GM21717 (cell line): ENCODE results near the gene GPR132.
"Not testable (repeated sequence)": the region's sequence is repeated elsewhere in the genome, so short reads cannot be mapped to it uniquely, and the experiment has no call there.

Experiments used
- ATAC-seq: cut with Tn5 transposase; IDR thresholded peaks from one replicate; pipeline ENCODE4 v1.9.1; 2021; ENCODE audit warnings: mild to moderate bottlenecking, moderate library complexity; ENCODE audit not compliant: unreplicated experiment

The GPR132 gene, protein sequence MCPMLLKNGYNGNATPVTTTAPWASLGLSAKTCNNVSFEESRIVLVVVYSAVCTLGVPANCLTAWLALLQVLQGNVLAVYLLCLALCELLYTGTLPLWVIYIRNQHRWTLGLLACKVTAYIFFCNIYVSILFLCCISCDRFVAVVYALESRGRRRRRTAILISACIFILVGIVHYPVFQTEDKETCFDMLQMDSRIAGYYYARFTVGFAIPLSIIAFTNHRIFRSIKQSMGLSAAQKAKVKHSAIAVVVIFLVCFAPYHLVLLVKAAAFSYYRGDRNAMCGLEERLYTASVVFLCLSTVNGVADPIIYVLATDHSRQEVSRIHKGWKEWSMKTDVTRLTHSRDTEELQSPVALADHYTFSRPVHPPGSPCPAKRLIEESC

DNA sequence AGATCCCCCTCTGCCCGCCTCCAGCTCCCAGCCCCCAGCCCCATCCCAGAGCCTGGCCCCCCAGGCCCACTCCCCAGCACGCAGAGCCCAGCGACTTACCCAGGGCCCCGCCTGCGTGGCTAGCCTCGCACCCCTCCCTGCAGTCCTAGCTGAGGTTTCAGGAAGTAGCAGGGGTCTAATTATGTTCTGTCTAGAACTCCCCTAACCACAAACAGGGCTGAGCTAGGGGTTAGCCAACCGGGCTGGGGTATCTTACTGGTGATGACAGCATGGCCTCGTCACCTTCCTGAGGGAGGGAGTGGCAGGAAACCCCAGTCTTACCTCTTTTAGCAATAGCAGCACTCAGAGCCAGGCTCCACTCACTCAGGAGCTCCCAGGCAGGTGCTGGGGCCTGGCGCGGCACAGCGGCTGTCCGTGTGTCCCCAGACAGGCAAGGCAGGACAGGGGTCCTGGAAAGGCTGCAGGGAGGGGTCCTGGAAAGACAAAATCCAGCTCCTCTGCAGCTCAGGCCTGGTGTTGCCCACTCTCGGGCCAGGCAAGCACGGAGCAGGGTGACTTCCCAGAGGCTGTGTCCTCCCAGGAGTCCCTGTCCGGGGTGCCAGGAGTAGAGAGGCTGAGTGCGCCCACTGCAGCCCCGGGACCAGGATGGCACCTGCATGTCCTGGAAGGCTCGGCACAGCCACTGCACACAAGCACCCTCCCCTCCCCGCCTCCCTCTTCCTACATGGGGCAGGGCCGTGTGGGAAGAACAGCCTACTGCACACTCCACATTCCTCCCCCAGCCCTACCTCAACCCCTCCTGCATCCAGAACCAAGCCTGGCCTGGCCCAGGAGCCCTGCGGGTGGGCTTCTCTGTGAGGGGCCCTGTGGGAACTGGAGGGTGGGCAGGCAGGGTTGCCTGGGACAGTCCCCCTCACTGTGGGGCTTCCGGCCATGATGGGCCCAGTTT, at the start of gene GPR132:
Gene GPR132 (minus strand): TSS at position 151 of the 949 bp plus-strand sequence. CDS start 10,010 bp downstream, outside the sequence.
- peak; percentile 43 for ATAC-seq

DNA sequence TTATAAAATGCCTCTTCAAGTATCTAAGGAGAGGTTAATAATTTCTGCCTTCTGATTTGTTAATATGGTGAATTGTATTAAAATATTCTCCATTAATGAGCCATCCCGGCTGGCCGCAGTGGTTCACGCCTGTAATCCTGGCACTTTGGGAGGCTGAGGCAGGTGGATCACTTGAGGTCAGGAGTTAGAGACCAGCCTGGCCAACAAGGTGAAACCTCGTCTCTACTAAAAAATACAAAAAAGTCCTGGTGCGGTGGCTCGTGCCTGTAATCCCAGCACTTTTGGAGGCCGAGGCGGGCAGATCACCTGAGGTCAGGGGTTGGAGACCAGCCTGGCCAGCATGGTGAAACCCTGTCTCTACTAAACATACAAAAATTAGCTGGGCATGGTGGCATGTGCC, 44.0 kb upstream of the GPR132 start:
- ATAC-seq = not testable (repeated sequence)

DNA sequence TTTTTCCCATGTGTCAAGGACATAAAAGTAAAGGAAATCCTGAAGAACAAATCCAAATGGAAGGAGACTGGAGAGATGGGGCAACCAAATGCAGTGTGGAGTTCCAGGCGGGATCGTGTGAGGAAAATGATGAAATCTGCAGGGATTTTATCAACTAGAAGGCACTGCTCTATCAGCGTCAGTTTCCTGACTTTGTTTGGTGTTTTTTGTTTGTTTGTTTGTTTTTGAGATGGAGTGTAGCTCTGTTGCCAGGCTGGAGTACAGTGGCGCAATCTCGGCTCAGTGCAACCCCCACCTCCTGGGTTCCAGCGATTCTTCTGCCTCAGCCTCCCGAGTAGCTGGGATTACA, 43.3 kb upstream of the GPR132 start:
- ATAC-seq = no peak

DNA sequence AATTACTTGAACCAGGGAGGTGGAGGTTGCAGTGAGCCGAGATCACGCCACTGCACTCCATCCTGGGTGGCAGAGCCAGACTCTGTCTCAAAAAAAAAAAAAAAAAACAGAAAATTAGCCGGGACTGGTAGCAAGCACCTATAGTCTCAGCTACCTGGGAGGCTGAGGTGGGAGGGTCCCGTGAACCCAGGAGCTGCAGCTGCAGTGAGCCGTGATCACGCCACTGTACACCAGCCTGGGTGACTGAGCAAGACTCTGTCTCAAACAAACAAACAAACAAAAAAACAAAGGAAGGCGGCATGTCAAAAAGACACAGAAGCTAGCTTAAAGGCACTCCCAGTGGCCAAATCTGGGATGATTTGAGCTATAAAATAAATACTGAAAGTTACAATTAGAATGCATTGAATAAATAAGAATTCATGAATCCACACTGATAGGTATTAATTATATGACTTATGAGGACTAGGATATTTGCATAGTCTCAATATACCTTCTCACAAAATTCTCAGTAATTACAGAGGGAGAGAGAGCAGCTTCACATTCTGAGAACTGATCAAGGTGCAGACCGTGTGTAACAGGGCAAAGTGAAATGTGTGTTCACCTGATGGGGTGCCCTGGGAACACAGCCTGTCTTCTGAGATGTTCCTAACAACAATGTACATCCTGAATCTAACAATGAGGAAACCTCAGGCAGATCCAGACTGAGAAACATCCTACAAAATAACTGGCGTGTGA, 42.7 kb upstream of the GPR132 start:
- ATAC-seq = no peak

DNA sequence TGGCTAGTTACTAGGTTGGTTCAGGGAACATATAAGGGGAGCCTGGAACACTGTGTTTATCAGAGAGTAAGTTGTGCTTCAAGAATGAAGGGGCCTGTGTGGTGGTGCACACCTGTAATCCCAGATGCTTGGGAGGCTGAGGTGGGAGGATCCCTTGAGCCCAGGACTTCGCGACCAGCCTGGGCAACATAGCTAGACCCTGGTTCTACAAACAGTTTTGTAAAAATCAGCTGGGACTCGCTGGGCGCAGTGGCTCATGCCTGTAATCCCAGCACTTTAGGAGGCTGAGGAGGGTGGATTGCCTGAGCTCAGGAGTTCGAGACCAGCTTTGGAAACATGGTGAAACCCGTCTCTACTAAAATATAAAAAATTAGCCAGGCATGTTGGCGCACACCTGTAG, 42.1 kb upstream of the GPR132 start:
- ATAC-seq = no peak

DNA sequence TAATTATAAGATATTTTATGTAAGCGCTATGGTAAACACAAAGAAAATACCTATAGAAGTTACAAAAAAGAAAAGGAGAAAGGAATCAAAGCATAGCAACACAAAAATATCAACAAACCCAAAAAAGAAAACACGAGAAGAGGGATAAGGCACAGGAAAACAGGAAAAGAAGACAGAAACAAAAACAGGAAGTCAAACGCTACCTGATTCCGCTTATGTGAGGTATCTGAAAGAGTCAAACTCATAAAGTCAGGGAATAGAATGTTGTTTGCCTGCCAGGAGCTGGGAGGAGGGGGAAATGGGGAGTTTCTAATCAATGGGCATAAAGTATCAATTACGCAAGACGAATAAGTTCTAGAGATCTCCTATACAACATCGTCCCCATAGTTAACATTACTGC, 39.9 kb upstream of the GPR132 start:
- no peak for ATAC-seq

DNA sequence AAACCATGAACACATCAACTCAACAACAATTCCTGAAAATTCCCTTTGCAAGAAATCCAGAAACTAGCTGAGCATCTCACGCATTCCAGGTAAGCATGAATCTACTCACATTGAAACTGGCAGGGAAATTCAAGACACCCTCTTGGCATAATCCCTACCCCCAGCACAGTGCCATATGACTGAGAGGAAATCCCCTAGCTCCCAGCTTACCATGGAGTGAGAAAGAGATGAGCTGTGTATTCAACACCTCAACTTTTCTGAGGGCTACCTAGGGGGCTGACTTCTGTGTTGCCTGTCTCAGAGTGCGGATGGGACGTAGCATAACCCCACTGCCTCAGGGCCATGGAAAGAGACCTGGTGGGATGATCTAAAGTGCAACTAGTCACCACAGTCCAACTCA, 37.7 kb upstream of the GPR132 start:
- no peak for ATAC-seq

DNA sequence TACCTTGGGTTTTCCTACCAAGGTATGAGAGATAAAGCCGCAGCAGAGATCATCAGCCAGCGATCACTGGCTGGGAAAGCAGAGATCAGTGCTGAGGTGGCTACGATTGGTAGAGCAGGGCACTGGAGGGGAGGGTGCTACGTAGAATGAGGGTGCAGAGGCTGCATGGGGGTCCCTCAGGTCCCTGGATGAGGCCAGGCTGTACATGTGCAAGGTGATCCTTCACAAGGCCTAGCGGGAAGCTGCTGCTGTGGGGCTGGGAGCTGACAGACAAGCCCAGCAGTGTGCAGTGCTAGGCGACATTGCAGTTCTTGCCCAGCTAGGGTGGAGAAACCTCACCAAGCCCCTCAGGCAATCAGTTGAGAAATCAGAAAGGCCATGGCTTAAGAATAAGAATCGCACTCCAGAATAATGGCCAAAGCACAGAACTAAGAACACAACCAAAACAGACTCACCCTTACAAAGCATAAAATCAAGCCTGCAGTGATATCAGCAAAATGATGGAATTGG, 37.2 kb upstream of the GPR132 start:
- ATAC-seq = no peak

DNA sequence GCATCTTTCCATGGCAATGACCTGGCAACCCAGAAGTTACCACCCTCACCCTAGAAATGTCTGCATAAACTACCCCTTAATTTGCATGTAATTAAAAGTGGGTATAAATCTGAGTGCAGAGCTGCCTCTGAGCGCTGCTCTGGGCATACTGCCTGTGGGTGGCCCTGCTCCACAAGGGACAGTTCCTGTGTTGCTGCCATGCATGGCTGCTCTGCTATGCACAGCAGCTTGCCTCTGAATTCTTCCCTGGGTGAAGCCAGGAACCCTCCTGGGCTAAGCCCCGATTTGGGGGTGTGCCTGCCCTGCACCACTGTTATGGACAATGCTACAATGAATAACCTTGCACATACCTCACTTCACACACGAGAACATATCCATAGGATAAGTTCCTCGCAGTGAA, 35.7 kb upstream of the GPR132 start:
- ATAC-seq = no peak

DNA sequence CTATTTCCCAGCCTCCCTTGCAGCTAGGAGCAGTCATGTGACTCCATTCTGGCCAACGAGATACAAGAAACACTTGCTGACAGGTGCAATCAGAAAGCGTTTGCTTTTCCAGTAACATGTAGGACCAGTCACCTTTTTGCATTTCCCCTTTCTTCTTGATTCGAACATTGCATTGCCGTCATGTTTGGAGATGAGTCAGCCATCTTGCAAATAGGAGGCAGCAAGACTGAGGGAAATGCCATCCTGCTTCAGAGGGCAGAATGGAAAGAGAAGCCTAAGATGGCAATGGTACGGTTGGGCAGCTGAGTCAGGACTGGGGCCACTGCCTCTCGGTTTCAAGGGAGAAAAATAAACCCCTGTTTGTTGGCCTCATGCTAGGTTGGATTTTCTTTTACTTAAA, 34.5 kb upstream of the GPR132 start:
- ATAC-seq = no peak

DNA sequence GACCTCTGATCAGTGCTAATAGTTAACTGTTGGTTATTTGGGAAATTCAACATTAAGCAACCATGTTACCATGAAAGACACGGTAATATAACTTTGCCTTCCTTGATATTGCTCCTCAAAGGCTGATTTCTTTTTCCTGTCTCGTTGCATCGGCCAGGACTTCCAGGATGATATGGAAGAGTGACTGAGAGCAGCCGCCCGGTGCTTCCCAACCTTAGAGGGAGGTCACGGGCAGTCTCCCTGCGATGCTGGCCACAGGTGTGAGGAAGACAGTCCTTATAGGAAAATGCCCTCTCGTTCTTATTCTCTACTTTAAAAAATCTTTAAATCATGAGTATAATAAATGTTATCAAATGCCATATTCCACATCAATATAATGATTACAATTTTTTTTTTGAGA, 33.1 kb upstream of the GPR132 start:
- ATAC-seq = no peak

DNA sequence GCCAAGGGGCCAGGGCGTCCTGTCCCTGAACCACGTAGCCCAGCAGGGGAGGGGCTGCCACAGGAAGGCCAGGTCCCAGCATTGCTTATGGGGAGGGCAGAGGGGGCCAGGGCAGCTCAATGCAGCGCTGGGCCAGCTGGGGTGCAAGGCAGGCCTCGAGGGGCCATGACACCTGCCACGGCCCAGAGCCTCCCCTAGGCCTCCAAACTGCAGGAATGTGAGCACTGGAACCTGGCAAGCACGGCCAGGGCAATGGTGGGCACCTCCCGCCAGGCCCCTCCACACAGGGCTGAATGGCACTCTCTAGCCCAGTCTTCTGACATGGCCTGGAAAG, 32.5 kb upstream of the GPR132 start:
- ATAC-seq = no peak

DNA sequence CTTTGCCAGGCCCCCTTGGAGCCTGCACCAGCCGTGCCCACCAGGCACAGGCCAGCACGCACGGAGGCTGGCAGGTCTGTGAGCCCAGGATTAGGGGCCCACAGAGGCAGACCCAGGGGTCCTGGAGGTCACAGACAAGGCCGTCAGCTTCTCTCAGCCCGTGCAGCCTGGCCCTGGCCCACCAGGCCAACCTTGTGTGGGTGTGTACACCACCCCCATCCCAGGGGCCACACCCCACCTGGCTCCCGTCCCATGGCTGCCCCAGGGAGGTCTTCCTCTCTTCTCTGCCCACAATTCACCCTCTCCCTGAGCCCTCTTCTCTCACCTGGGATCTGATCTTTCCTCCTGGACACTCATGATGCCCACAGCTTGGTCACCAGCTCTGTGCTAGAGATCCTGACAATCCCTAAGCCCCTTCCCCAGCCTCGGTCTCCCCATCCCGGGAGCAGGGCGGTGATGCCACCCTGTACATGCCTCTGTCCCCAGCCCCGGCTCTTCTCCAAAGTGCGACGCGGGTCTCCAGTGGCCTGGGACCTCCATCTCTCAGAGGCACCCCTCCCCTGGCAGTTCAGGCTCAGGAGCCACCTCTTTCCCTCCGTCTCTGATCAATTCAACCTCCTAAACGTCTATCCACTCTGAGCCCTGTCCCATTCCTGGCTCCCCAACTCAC, 31.1 kb upstream of the GPR132 start:
- ATAC-seq = no peak

DNA sequence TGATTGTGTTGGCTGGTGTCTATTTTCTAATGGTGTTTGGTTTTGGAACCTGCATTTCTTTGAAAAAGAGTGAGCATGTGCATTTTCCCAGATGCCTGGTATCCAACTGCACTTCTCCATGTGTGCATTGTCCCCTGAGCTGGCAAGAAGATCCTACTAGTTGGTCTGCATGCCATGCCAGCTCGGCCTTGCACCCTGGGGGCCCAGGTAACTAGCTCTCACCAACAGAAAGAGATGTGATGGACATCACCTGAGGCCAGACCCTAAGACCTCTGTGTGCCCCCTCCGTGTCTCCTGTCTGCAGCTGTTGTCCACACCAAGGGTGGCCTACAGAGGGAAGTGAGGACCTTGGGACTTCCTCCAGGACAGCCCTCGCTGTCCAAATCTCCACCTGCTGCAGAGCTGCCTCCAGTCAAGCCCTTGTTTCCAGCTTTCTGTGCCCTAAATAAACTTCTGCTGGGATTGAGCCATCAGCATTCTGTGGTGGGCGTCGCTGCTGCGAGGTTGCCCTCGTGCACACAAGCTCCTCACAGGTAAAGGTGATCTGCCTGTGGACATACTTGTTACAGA, 30.1 kb upstream of the GPR132 start:
- no peak for ATAC-seq

DNA sequence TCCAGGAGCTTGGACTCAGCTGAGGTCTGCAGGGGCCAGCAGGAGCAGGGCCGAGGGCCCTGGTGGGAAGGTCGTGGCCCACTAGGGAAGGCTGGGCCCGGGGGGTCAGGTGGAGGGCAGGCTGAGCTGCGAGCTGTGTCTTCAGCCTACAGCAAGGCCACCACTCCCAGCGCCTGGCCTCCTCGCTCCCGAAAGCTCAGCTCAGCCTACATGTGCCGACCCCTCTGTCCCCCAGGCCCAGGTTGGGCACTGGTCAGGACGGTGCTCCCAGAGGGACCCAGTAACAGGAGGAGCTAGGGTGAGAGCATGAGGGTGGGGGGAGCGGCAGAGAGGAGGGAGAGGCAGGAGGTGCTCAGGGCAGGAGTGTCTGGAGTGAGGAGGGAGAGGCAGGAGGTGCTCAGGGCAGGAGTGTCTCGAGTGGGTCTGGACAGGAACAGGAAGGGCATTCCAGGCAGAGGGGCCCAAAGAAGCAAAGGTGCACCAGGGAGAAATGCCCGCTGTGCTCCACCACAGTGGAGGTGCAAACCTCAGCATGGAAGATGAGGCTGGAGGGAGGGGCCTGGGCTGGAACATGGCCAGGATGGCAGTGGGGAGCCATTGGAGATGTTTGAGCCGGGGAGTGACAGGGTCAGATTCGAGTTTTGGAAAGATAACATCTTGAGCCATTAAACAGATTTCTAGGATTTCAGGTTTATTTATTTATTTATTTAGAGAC, 29.1 kb upstream of the GPR132 start:
- ATAC-seq = no peak

DNA sequence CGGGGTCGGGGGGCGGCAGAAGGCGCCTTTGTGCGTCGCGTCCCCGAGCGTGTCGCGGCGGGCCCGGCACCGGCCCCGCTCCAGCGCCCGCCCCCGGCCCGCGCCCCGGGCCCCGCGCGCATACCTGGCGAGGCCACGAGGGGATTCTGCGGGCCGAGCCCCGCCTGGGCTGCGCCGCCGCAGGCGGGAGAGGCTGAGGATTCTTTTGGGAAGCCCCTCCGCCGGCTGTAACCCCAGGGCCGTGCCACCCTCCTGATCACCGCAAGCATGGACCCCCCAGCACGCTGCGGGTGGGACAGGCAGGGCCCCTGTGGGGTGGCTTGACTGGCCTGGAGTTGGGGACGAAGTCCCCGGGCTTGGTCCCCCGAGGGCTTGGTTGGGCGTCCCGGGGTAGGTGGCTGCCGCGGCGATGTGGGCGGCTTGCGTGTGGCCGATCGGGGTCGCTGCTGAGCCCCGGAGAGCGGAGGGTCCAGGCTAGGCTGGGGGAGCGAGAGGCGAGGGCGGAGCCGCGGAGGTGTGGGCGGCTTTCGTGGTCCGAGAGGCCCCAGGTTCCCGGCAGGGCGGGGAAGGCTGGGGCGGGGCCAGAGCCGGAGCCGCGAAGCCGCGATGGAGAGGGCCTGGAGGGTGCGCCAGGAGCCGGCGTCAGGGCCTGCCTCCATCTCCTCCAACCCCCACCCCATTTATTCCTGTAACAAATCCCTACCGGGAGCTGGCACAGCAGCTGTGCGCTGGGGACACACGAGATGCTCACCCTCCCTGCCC, 28.4 kb upstream of the GPR132 start:
- peak; percentile 58 for ATAC-seq

DNA sequence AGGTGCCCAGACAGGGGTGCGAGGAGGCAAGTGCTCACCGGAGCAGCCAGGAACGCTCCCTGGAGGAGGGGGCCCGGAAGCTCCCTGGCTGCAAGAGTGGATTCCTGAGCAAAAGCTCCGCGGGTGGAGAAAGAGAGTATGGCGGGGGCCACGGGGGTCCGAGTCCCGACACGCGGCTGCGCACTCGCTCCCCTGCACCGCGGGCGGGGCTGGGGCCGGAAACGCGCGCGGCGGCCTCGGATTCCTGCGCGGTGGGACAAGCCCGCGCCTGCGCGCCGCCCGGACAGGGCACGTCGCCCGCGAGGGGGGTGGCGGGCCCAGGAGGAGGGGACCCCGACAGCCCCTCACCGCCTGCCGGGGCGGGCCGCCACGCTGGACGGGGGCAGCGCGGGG, 27.8 kb upstream of the GPR132 start:
- ATAC-seq = no peak

DNA sequence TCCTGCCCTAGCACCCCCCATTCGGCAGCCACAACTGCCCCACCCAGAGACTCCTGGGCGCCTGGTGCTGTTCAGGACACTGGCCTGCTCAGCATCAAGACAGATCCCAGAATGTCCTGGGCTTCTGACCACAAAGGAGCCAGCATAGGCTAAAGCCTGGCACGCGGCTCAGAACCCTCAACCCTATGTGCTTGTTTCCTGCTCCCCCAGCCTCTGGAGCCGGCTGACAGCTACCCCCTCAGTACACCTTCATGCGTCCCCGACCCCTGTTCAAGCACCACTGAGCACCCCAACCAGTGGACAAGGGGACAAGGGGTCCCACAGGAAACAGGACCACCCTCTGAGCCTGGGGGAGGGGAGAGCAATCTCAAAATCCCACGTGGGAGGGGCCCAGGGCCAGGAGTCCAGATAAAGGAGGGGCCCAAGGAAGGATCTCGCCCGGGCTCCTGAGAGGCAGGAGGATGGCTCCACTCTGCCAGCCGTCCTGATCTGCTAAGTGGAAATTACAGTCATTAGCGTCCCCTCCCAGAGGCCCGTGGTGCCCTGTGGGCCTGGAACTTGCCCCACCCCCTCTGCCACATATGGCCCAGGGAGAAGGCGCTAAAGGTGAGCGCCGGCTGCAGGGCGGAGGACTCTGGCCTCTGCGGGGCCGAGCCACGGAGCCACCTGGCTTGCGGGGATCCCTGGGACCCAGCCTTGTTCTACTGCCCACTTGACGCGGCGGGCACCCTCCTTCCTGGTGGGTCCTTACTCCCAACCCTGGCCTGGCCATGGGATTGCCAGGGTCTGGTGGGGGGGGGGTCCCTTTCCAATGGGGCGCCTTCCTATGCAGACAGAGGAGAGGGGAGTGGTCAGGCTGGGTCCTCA, 27.2 kb upstream of the GPR132 start:
- ATAC-seq = no peak
